ENCODE results near the gene CHKA.

DNA sequence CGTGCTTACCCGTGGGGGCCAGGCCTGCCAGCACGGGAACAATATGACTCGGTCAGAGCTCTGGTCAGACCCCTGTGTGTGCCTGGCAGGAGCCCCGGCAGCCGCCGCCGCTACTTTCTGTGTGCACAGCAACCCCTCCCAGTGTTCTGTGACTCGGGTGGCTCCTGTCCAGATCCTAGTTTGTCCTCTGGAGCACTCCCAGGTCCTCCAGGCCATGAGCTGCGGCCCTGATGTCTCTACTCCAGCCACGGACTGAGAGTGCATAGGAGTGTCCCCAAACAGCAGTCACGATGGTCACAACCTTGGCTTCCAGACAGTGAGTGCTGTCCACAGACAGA lies 87.5 kb downstream of the CHKA start:
- TF ChIP-seq SUZ12 (IDR thresholded peaks at IDR 0.05; ENCODE audit: extremely low read depth, insufficient read depth, insufficient read length) (no peak), YY1 (IDR thresholded peaks at IDR 0.05; ENCODE audit: insufficient read depth, insufficient read length) (no peak)
